Keratinocyte (primary cell): ENCODE measurements around the gene ADAM22.

Source experiments
- EZH2 ChIP-seq: IDR thresholded peaks from one replicate; pipeline ENCODE4 v1.6.1; 2012; ENCODE audit warnings: inconsistent platforms, mild to moderate bottlenecking, low read length, moderate library complexity
- TF ChIP-seq, protein P1 (sequence below), 3 experiments: IDR thresholded peaks in 1 of 3; conservative IDR thresholded peaks in 1 of 3; optimal IDR thresholded peaks in 1 of 3; 2 replicates in 2 of 3; 3 replicates in 1 of 3; pipeline versions ENCODE3 to v1.5.1; 2011; ENCODE audit warnings: low read length in 3 of 3, mild to moderate bottlenecking in 3 of 3, moderate library complexity in 2 of 3, control low read depth in 1 of 3, inconsistent platforms in 1 of 3; ENCODE audit not compliant: insufficient read depth in 2 of 3; ENCODE audit errors: extremely low read depth in 1 of 3

DNA sequence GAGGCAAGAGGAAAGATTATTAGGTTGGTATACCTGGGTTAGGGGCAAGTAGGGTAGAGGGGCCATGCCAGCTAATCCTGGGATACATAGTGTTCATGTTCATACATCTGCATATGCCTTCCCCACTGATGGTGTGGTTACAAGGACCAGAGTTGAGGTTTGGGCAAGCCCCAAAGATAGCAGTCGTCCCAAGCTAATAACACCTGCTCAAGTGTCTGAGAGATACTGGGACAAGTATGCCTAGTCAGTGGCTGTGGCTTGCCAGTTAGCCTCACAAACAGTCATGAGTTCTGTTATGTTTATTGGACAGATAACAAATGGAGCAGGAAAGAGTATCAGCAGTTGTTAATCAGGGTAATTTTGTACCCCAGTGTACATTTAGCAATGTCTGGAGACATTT, 139.6 kb downstream of the ADAM22 start:
- TF ChIP-seq EZH2 = no peak
- TF ChIP-seq, protein P1, sequence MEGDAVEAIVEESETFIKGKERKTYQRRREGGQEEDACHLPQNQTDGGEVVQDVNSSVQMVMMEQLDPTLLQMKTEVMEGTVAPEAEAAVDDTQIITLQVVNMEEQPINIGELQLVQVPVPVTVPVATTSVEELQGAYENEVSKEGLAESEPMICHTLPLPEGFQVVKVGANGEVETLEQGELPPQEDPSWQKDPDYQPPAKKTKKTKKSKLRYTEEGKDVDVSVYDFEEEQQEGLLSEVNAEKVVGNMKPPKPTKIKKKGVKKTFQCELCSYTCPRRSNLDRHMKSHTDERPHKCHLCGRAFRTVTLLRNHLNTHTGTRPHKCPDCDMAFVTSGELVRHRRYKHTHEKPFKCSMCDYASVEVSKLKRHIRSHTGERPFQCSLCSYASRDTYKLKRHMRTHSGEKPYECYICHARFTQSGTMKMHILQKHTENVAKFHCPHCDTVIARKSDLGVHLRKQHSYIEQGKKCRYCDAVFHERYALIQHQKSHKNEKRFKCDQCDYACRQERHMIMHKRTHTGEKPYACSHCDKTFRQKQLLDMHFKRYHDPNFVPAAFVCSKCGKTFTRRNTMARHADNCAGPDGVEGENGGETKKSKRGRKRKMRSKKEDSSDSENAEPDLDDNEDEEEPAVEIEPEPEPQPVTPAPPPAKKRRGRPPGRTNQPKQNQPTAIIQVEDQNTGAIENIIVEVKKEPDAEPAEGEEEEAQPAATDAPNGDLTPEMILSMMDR (optimal IDR thresholded peaks at IDR 0.05 in 1 of 3, IDR thresholded peaks at IDR 0.05 in 1 of 3, conservative IDR thresholded peaks at IDR 0.05 in 1 of 3; ENCODE audit: extremely low read depth in 1 of 3, insufficient read depth in 2 of 3, low read length in 3 of 3) = no peak
